Liver (tissue), 9 donors: ENCODE measurements around the gene IL21. TPM values are rescaled to one million over a fixed set of nuclear protein-coding genes. Genes with fewer than 3 reads are reported as not detected.
"Not testable (repeated sequence)": the region's sequence is repeated elsewhere in the genome, so short reads cannot be mapped to it uniquely, and the experiment has no call there.

Source experiments
- DNase-seq: peaks from one replicate; pipeline ENCODE4 v3.0.0-alpha.2; 2017; ENCODE audit warnings: low spot score
- H3K27ac ChIP-seq, 2 donors: one replicate each; pipeline ENCODE4 v1.7.0; 2013; ENCODE audit warnings: inconsistent platforms in 2 of 2, low read length in 2 of 2, control low read depth in 1 of 2, low read depth in 1 of 2, mild to moderate bottlenecking in 1 of 2
- H3K27me3 ChIP-seq, 4 donors: one replicate each; pipeline versions ENCODE4 v1.6.1 to v1.7.0; 2013; ENCODE audit warnings: low read length in 3 of 4, inconsistent platforms in 1 of 4, mild to moderate bottlenecking in 1 of 4, moderate library complexity in 1 of 4; ENCODE audit not compliant: control insufficient read depth in 4 of 4, insufficient read depth in 4 of 4
- H3K36me3 ChIP-seq, 4 donors: one replicate each; pipeline versions ENCODE4 v1.6.1 to v1.7.0; 2013; ENCODE audit warnings: low read length in 3 of 4, mild to moderate bottlenecking in 3 of 4, low read depth in 1 of 4, moderate library complexity in 1 of 4; ENCODE audit not compliant: control insufficient read depth in 4 of 4, insufficient read depth in 3 of 4
- H3K4me1 ChIP-seq, 4 donors: one replicate each; pipeline versions ENCODE4 v1.6.1 to v1.7.0; 2013; ENCODE audit warnings: low read length in 3 of 4, mild to moderate bottlenecking in 3 of 4, moderate library complexity in 1 of 4; ENCODE audit not compliant: control insufficient read depth in 4 of 4, insufficient read depth in 4 of 4
- H3K4me3 ChIP-seq, 3 donors: one replicate each; pipeline versions ENCODE4 v1.6.1 to v1.7.0; 2013; ENCODE audit warnings: low read length in 3 of 3, control low read depth in 1 of 3, low read depth in 1 of 3, mild to moderate bottlenecking in 1 of 3
- H3K9ac ChIP-seq, 2 donors: one replicate each; pipeline ENCODE4 v1.7.0; 2013; ENCODE audit warnings: low read length in 2 of 2, mild to moderate bottlenecking in 2 of 2, moderate library complexity in 2 of 2, control low read depth in 1 of 2, low read depth in 1 of 2
- H3K9me3 ChIP-seq, 4 donors: one replicate each; pipeline versions ENCODE4 v1.6.1 to v1.7.0; 2013; ENCODE audit warnings: low read length in 3 of 4; ENCODE audit not compliant: control insufficient read depth in 4 of 4
- EGR1 ChIP-seq, 2 donors: IDR thresholded peaks; 2 replicates each; pipeline ENCODE4 v1.6.1; 2016 to 2018; ENCODE audit warnings: antibody characterized with exemption in 2 of 2, low read depth in 2 of 2
- FOXA1 ChIP-seq: IDR thresholded peaks from 2 replicates; pipeline ENCODE4 v1.6.1; 2016; ENCODE audit warnings: antibody characterized with exemption
- HNF4A ChIP-seq, 2 donors: conservative IDR thresholded peaks; 2 replicates each; pipeline ENCODE4 v1.6.1; 2016; ENCODE audit warnings: antibody characterized with exemption in 2 of 2, mild to moderate bottlenecking in 2 of 2
- HNF4G ChIP-seq: IDR thresholded peaks from 2 replicates; pipeline ENCODE4 v1.6.1; 2016; ENCODE audit warnings: antibody characterized with exemption
- JUND ChIP-seq, 2 donors: IDR thresholded peaks; 2 replicates each; pipeline ENCODE4 v1.6.1; 2016; ENCODE audit warnings: antibody characterized with exemption in 2 of 2
- RAD21 ChIP-seq, 2 donors: IDR thresholded peaks; 2 replicates each; pipeline ENCODE4 v1.6.1; 2016; ENCODE audit warnings: antibody characterized with exemption in 2 of 2, mild to moderate bottlenecking in 2 of 2
- TAF1 ChIP-seq: conservative IDR thresholded peaks from 2 replicates; pipeline ENCODE4 v1.6.1; 2016; ENCODE audit warnings: antibody characterized with exemption, mild to moderate bottlenecking
- YY1 ChIP-seq: IDR thresholded peaks from 2 replicates; pipeline ENCODE4 v1.6.1; 2016; ENCODE audit warnings: antibody characterized with exemption, mild to moderate bottlenecking
- WGBS: extraction: QIAGEN DNeasy Blood & Tissue Kit; methylation state at CpG from one replicate; pipeline ENCODE4 v1.1.7; 2013; 5-methylcytosine and 5-hydroxymethylcytosine counted together
- polyA plus RNA-seq, 2 donors: library from polyadenylated mRNA; stranded (reverse) in 1 of 2; unstranded in 1 of 2; fragments of 200-250 nt in 1 of 2; fragments of >200 nt in 1 of 2; fragmentation: Nextera tagmentation in 1 of 2; extraction: Ambion mirVana in 1 of 2; gene quantifications; one replicate each; pipeline versions ENCODE4 v1.2.1 to v1.2.3, GENCODE V29; 2013 to 2015
- total RNA-seq, 2 donors: library from RNA; depleted of rRNA; stranded (reverse); fragments of >200 nt; gene quantifications; one replicate each; pipeline ENCODE4 v1.2.3, GENCODE V29; 2014
- TF ChIP-seq, protein P1 (sequence below): fragments of 150-350 bp; IDR thresholded peaks from 2 replicates; pipeline ENCODE4 v1.5.1; 2017; ENCODE audit warnings: improper control_type of control experiment, low read depth, low read length; ENCODE audit not compliant: missing input control
- TF ChIP-seq, protein P2 (sequence below): IDR thresholded peaks from 2 replicates; pipeline ENCODE4 v1.6.1; 2016; ENCODE audit warnings: antibody characterized with exemption
- TF ChIP-seq, protein P3 (sequence below): IDR thresholded peaks from 2 replicates; pipeline ENCODE4 v1.6.1; 2016; ENCODE audit warnings: antibody characterized with exemption, mild to moderate bottlenecking
- TF ChIP-seq, protein P4 (sequence below): IDR thresholded peaks from 2 replicates; pipeline ENCODE4 v1.6.1; 2016; ENCODE audit warnings: antibody characterized with exemption
- donor health status: healthy.
- donor health status: healthy.
- donor health status: healthy.
- donor health status: healthy.
- donor health status: healthy.

The IL21 gene
- total and polyA plus RNA-seq, 4 donors, result not detected

DNA sequence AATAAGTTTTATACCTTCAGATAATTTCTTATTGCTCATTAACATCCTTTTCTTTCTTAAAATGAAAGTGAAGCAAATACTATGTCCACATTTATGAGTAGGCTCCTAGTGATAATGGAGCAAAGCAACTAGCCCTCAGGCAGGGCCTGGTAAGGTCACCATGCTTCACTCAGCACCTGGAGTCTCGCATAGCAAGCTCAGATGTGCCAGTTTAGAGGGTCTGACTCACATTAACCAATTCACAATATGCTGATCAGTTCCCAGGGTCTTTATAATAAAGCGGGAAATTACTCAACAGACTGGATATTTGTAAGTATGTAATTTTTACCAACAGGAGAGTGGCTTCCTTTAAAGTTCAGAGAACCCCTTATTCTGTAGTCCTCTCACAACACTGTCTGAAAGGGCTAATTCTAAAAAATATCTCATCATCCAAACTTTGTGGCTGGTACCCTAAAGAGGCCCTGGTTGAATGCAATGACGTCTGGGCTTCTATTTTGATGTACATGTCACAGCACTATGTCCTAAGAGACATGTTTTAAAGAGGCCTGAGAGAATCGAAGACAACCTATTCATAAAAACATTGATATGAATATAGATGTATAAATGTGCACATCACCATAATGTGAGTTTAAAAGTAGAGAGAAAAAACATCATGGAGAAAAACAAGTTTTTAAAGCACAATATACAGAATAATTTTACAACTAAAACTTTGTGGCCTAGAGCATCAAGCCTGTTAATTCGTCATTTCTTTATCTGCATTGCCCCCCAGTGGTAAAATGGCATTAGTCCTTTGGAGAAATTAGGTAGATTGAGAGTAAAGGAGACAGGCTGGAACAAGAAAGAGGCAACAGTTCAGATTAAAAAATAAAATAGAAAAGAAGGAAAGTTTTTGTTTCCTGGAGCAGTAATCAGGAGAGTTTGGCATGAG, 44.3 kb downstream of the IL21 start:
- H3K27me3 ChIP-seq, result no peaks in the 10 kb centered on the region
- no peaks in the 10 kb centered on the region for H3K4me1 ChIP-seq
- no peaks in the 10 kb centered on the region for H3K36me3 ChIP-seq
- WGBS, result 58% methylated on average over 5 of the region's 5 CpGs
- H3K9ac ChIP-seq, result no peak overlapping the region
- DNase-seq, result no peak
- TF ChIP-seq RAD21 (IDR thresholded peaks at IDR 0.05) (peak; percentile 74 to 75), HNF4A (conservative IDR thresholded peaks at IDR 0.05) (no peak)
- TF ChIP-seq, protein P1, sequence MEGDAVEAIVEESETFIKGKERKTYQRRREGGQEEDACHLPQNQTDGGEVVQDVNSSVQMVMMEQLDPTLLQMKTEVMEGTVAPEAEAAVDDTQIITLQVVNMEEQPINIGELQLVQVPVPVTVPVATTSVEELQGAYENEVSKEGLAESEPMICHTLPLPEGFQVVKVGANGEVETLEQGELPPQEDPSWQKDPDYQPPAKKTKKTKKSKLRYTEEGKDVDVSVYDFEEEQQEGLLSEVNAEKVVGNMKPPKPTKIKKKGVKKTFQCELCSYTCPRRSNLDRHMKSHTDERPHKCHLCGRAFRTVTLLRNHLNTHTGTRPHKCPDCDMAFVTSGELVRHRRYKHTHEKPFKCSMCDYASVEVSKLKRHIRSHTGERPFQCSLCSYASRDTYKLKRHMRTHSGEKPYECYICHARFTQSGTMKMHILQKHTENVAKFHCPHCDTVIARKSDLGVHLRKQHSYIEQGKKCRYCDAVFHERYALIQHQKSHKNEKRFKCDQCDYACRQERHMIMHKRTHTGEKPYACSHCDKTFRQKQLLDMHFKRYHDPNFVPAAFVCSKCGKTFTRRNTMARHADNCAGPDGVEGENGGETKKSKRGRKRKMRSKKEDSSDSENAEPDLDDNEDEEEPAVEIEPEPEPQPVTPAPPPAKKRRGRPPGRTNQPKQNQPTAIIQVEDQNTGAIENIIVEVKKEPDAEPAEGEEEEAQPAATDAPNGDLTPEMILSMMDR, result peak; percentile 36
- TF ChIP-seq, protein P2, sequence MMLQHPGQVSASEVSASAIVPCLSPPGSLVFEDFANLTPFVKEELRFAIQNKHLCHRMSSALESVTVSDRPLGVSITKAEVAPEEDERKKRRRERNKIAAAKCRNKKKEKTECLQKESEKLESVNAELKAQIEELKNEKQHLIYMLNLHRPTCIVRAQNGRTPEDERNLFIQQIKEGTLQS, result no peak
- TF ChIP-seq, protein P3, sequence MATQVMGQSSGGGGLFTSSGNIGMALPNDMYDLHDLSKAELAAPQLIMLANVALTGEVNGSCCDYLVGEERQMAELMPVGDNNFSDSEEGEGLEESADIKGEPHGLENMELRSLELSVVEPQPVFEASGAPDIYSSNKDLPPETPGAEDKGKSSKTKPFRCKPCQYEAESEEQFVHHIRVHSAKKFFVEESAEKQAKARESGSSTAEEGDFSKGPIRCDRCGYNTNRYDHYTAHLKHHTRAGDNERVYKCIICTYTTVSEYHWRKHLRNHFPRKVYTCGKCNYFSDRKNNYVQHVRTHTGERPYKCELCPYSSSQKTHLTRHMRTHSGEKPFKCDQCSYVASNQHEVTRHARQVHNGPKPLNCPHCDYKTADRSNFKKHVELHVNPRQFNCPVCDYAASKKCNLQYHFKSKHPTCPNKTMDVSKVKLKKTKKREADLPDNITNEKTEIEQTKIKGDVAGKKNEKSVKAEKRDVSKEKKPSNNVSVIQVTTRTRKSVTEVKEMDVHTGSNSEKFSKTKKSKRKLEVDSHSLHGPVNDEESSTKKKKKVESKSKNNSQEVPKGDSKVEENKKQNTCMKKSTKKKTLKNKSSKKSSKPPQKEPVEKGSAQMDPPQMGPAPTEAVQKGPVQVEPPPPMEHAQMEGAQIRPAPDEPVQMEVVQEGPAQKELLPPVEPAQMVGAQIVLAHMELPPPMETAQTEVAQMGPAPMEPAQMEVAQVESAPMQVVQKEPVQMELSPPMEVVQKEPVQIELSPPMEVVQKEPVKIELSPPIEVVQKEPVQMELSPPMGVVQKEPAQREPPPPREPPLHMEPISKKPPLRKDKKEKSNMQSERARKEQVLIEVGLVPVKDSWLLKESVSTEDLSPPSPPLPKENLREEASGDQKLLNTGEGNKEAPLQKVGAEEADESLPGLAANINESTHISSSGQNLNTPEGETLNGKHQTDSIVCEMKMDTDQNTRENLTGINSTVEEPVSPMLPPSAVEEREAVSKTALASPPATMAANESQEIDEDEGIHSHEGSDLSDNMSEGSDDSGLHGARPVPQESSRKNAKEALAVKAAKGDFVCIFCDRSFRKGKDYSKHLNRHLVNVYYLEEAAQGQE, result no peak
- TF ChIP-seq, protein P4, sequence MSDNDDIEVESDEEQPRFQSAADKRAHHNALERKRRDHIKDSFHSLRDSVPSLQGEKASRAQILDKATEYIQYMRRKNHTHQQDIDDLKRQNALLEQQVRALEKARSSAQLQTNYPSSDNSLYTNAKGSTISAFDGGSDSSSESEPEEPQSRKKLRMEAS, result no peak
- H3K27ac ChIP-seq, result no peak overlapping the region
- no peak overlapping the region for H3K4me3 ChIP-seq
- H3K9me3 ChIP-seq, result no peaks in the 10 kb centered on the region

DNA sequence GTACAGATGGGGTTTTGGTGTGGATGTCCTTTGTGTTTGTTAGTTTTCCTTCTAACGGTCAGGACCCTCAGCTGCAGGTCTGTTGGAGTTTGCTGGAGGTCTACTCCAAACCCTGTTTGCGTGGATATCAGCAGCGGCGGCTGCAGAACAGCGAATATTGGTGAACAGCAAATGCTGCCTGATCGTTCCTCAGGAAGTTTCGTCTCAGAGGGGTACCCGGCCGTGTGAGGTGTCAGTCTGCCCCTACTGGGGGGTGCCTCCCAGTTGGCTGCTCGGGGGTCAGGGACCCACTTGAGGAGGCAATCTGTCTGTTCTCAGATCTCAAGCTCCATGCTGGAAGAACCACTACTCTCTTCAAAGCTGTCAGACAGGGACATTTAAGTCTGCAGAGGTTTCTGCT, 46.5 kb downstream of the IL21 start:
- H3K4me1 ChIP-seq, H3K27me3 ChIP-seq, H3K9ac ChIP-seq, DNase-seq, H3K9me3 ChIP-seq, H3K36me3 ChIP-seq, H3K4me3 ChIP-seq, H3K27ac ChIP-seq: not testable (repeated sequence)
- WGBS, result 86% methylated on average over 10 of the region's 10 CpGs

DNA sequence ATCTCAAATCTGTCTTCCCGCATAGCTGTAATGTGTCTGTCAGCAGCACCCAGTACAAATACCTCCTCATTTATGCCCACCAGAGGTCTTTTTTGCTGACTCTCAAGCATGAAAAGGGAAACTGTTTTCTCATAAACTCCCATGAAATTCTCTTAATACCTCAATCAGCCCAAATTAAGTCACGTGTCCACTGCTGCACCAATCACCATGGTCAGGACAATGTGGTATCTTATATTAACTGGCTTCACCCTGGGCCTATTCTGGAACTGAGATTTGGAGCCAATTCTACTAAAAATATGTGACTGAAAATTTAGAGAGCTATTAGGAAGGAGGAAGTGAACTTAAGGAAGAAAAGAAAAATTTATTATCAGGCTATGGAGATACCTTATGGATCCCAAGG, 58.4 kb downstream of the IL21 start:
- Histone ChIP-seq H3K4me3 (no peak overlapping the region), H3K36me3 (no peaks in the 10 kb centered on the region), H3K27me3 (no peaks in the 10 kb centered on the region), H3K4me1 (no peaks in the 10 kb centered on the region), H3K9me3 (peaks cover 0 to 4% (median 0%) of the 10 kb centered on the region in 4 donors), H3K9ac (no peak overlapping the region), H3K27ac (no peak overlapping the region)
- no peak for DNase-seq
- WGBS, result 56% methylated on average over 2 of the region's 2 CpGs
- TF ChIP-seq, protein P3, result no peak
- TF ChIP-seq FOXA1 (no peak), JUND (IDR thresholded peaks at IDR 0.05) (no peak), HNF4G (no peak), YY1 (no peak), TAF1 (no peak), RAD21 (IDR thresholded peaks at IDR 0.05) (no peak), HNF4A (conservative IDR thresholded peaks at IDR 0.05) (no peak), EGR1 (IDR thresholded peaks at IDR 0.05; ENCODE audit: low read depth in 2 of 2) (no peak)
- TF ChIP-seq, protein P2, result no peak
- TF ChIP-seq, protein P4, result no peak
